PC-9 (cell line): ENCODE data around the gene PLPPR1.

Experiments
- EZH2 ChIP-seq: fragments of 200-600 bp; sonication (generic); IDR thresholded peaks from 2 replicates; pipeline ENCODE4 v1.8.0; 2017; ENCODE audit warnings: antibody characterized with exemption, low read depth
- TF ChIP-seq, protein P1 (sequence below): fragments of 200-600 bp; sonication (generic); conservative IDR thresholded peaks from 2 replicates; pipeline ENCODE4 v1.6.1; 2017; ENCODE audit warnings: mixed run types, antibody characterized with exemption, mild to moderate bottlenecking, moderate library complexity

DNA sequence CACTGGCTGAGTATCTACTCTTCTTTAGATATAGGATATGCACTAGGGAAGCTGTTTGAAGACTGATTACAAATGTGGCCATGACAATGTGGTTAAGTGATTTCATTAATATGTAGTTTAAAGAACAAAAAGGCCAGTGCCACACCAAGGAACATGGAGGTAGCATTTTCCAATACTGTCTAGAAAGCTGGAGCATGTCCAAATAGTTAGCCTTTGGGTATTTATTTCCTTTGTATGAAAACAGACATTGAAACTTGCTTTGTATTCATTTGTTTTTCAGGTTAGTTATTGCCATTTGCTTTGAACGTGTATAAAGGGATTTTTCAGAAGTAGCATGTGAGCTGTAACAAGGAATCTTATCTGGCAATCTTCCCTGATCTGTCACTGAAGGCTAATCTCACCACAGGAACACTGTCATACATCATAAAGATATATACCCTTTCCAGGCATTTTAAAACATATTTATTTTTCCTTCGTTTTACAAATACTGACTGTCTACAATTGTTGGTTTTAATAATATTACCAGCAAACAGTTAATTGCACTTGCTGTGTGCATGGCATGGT is 93.4 kb downstream of the PLPPR1 start:
- TF ChIP-seq, protein P1, sequence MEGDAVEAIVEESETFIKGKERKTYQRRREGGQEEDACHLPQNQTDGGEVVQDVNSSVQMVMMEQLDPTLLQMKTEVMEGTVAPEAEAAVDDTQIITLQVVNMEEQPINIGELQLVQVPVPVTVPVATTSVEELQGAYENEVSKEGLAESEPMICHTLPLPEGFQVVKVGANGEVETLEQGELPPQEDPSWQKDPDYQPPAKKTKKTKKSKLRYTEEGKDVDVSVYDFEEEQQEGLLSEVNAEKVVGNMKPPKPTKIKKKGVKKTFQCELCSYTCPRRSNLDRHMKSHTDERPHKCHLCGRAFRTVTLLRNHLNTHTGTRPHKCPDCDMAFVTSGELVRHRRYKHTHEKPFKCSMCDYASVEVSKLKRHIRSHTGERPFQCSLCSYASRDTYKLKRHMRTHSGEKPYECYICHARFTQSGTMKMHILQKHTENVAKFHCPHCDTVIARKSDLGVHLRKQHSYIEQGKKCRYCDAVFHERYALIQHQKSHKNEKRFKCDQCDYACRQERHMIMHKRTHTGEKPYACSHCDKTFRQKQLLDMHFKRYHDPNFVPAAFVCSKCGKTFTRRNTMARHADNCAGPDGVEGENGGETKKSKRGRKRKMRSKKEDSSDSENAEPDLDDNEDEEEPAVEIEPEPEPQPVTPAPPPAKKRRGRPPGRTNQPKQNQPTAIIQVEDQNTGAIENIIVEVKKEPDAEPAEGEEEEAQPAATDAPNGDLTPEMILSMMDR, result no peak
- no peak for TF ChIP-seq EZH2
